NOMO-1 (cell line): ENCODE results near the gene PITX1.

ENCODE experiments used
- DNase-seq, 2 experiments: peaks; one replicate each; lab custom pipeline; 2025; ENCODE audit not compliant: unreplicated experiment in 2 of 2; lab: John Stamatoyannopoulos, UW

The PITX1 gene

GRCh38 chr5:135042595-135042994 lies 8.6 kb upstream of the PITX1 start:
- DNase-seq: no peak

GRCh38 chr5:135041726-135042125 lies 7.7 kb upstream of the PITX1 start:
- no peak for DNase-seq

- no peak for DNase-seq
Observed at GRCh38 chr5:135041145-135041587, 7.1 kb upstream of the PITX1 start.

- DNase-seq: no peak
Observed at GRCh38 chr5:135040333-135041144, 6.5 kb upstream of the PITX1 start.

GRCh38 chr5:135040034-135040332 lies 6.0 kb upstream of the PITX1 start:
- DNase-seq: no peak

GRCh38 chr5:135039271-135040033 lies 5.4 kb upstream of the PITX1 start:
- no peak for DNase-seq

- no peak for DNase-seq
Observed at GRCh38 chr5:135038813-135039270, 4.8 kb upstream of the PITX1 start.

- no peak for DNase-seq
Observed at GRCh38 chr5:135038205-135038812, 4.3 kb upstream of the PITX1 start.

- DNase-seq: no peak
Observed at GRCh38 chr5:135037519-135038204, 3.6 kb upstream of the PITX1 start.

- no peak for DNase-seq
Observed at GRCh38 chr5:135036405-135036804, 2.4 kb upstream of the PITX1 start.

- DNase-seq: no peak
Observed at GRCh38 chr5:135035678-135036030, 1.6 kb upstream of the PITX1 start.

GRCh38 chr5:135034963-135035677 lies 1.1 kb upstream of the PITX1 start:
- DNase-seq: no peak

GRCh38 chr5:135034236-135034962 lies 371 bp upstream of the PITX1 start:
- DNase-seq: no peak

GRCh38 chr5:135032999-135033861 lies 798 bp downstream of the PITX1 start:
- no peak for DNase-seq

GRCh38 chr5:135032695-135032998 lies 1.4 kb downstream of the PITX1 start:
- no peak for DNase-seq

- no peak for DNase-seq
Observed at GRCh38 chr5:135031813-135032694, 2.0 kb downstream of the PITX1 start.

GRCh38 chr5:135030956-135031812 lies 2.8 kb downstream of the PITX1 start:
- DNase-seq: no peak
